IMR-90 (cell line): ENCODE data around the gene PHLDA2. TPM values are rescaled to one million over a fixed set of nuclear protein-coding genes. Genes with fewer than 3 reads are reported as not detected.

Experiments
- ATAC-seq: fragments of 200-7000 bp; cut with Tn5 transposase; 2 replicates; pipeline ENCODE4 v1.9.1; 2020; ENCODE audit warnings: low read depth, mild to moderate bottlenecking, moderate library complexity
- BruUV-seq: library from RNA; stranded (reverse); fragments of 400-500 nt; replicated peaks from 2 replicates; lab custom pipeline; 2021; lab: Mats Ljungman, UMichigan
- CTCF ChIA-PET: fragments of 300-600 bp; formaldehyde crosslinking; extraction: SDS; loops from one replicate; lab custom pipeline; 2021; ENCODE audit warnings: antibody characterized with exemption; lab: Yijun Ruan, JAX
- POLR2A ChIA-PET: fragments of 300-600 bp; sonication (Branson Sonifier 250); formaldehyde crosslinking; loops from one replicate; lab custom pipeline; 2022; ENCODE audit warnings: antibody characterized with exemption; ENCODE audit not compliant: unreplicated experiment; lab: Charles Lee
- DNase-seq: peaks from one replicate; pipeline ENCODE4 v3.0.0; 2013
- H2AFZ ChIP-seq: replicated peaks from 2 replicates; pipeline ENCODE3; 2013; ENCODE audit warnings: low read length, mild to moderate bottlenecking; ENCODE audit not compliant: poor library complexity
- H2AK5ac ChIP-seq: 2 replicates; pipeline ENCODE4 v1.6.1; 2013; ENCODE audit warnings: low read depth, low read length, inconsistent platforms
- H2AK9ac ChIP-seq: replicated peaks from 2 replicates; pipeline ENCODE3; 2013; ENCODE audit warnings: mild to moderate bottlenecking, low read depth, low read length, moderate library complexity; ENCODE audit not compliant: poor library complexity
- H2BK120ac ChIP-seq: 2 replicates; pipeline ENCODE4 v1.6.1; 2013; ENCODE audit warnings: low read depth, low read length, inconsistent platforms
- H2BK15ac ChIP-seq: 3 replicates; pipeline ENCODE4 v1.6.1; 2013; ENCODE audit warnings: low read depth, low read length, inconsistent platforms
- H2BK20ac ChIP-seq: 2 replicates; pipeline ENCODE4 v1.6.1; 2013; ENCODE audit warnings: low read depth, mild to moderate bottlenecking, inconsistent platforms, low read length, moderate library complexity
- H2BK5ac ChIP-seq: 2 replicates; pipeline ENCODE4 v1.6.1; 2013; ENCODE audit warnings: mild to moderate bottlenecking, low read depth, low read length, inconsistent platforms; ENCODE audit not compliant: poor library complexity, severe bottlenecking
- H3K14ac ChIP-seq: replicated peaks from 2 replicates; pipeline ENCODE4 v1.6.1; 2013; ENCODE audit warnings: low read depth, low read length, inconsistent platforms
- H3K18ac ChIP-seq: 2 replicates; pipeline ENCODE4 v1.6.1; 2013; ENCODE audit warnings: low read depth, low read length, control low read depth
- H3K23ac ChIP-seq: 2 replicates; pipeline ENCODE4 v1.6.1; 2013; ENCODE audit warnings: low read depth, low read length, inconsistent platforms
- H3K27ac ChIP-seq: 2 replicates; pipeline ENCODE4 v1.5.1; 2013; ENCODE audit warnings: mild to moderate bottlenecking, control low read depth, low read length; ENCODE audit not compliant: insufficient read depth
- H3K27me3 ChIP-seq: 2 replicates; pipeline ENCODE4 v1.6.1; 2013; ENCODE audit warnings: low read length; ENCODE audit not compliant: control insufficient read depth, insufficient read depth
- H3K36me3 ChIP-seq: 2 replicates; pipeline ENCODE4 v1.6.1; 2013; ENCODE audit warnings: low read length, mixed read lengths; ENCODE audit not compliant: control insufficient read depth, insufficient read depth
- H3K4ac ChIP-seq: 2 replicates; pipeline ENCODE4 v1.6.1; 2013; ENCODE audit warnings: low read depth, low read length, inconsistent platforms
- H3K4me1 ChIP-seq: 2 replicates; pipeline ENCODE4 v1.6.1; 2013; ENCODE audit warnings: low read length, mixed read lengths; ENCODE audit not compliant: control insufficient read depth, insufficient read depth
- H3K4me2 ChIP-seq: 2 replicates; pipeline ENCODE4 v1.6.1; 2013; ENCODE audit warnings: low read depth, mild to moderate bottlenecking, control low read depth, low read length, moderate library complexity
- H3K4me3 ChIP-seq: 2 replicates; pipeline ENCODE4 v1.5.1; 2013; ENCODE audit warnings: low read depth, mild to moderate bottlenecking, control low read depth, low read length, moderate library complexity; ENCODE audit not compliant: insufficient read depth
- H3K56ac ChIP-seq: 2 replicates; pipeline ENCODE4 v1.6.1; 2013; ENCODE audit warnings: low read length, inconsistent platforms; ENCODE audit not compliant: insufficient read depth; ENCODE audit errors: extremely low read depth
- H3K79me1 ChIP-seq, 2 experiments: 2 replicates each; pipeline ENCODE4 v1.6.1; 2013; ENCODE audit warnings: low read length in 2 of 2, inconsistent platforms in 1 of 2, low read depth in 1 of 2
- H3K9ac ChIP-seq: 2 replicates; pipeline ENCODE4 v1.6.1; 2013; ENCODE audit warnings: low read depth, low read length, control low read depth
- H3K9me1 ChIP-seq: 2 replicates; pipeline ENCODE4 v1.6.1; 2013; ENCODE audit warnings: low read length, inconsistent platforms; ENCODE audit not compliant: insufficient read depth
- H3K9me3 ChIP-seq: 2 replicates; pipeline ENCODE4 v1.6.1; 2013; ENCODE audit warnings: low read length; ENCODE audit not compliant: control insufficient read depth, insufficient read depth
- H4K20me1 ChIP-seq: 2 replicates; pipeline ENCODE4 v1.6.1; 2013; ENCODE audit warnings: low read length, inconsistent platforms; ENCODE audit not compliant: insufficient read depth
- H4K5ac ChIP-seq: 2 replicates; pipeline ENCODE4 v1.6.1; 2013; ENCODE audit warnings: mild to moderate bottlenecking, low read depth, low read length, control low read depth
- H4K8ac ChIP-seq, 2 experiments: 2 replicates each; pipeline ENCODE4 v1.6.1; 2013; ENCODE audit warnings: low read depth in 2 of 2, low read length in 2 of 2, control low read depth in 1 of 2, inconsistent platforms in 1 of 2
- H4K91ac ChIP-seq: 2 replicates; pipeline ENCODE4 v1.6.1; 2013; ENCODE audit warnings: low read depth, low read length, inconsistent platforms; ENCODE audit not compliant: insufficient read depth
- NFE2L2 ChIP-seq: fragments of 150-350 bp; IDR thresholded peaks from 2 replicates; pipeline ENCODE4 v1.6.1; 2016; ENCODE audit warnings: low read depth, mild to moderate bottlenecking, low read length
- RFX5 ChIP-seq: IDR thresholded peaks from 2 replicates; pipeline ENCODE4 v1.8.0; 2012; ENCODE audit warnings: low read depth, mild to moderate bottlenecking, low read length, moderate library complexity
- WGBS, 2 experiments: methylation state at CpG; one replicate each; pipeline versions ENCODE4 v1.1.5 to v1.1.7; 2013; ENCODE audit warnings: missing lambda C conversion rate in 2 of 2; ENCODE audit not compliant: insufficient read length in 1 of 2; ENCODE audit errors: extremely low coverage in 2 of 2; 5-methylcytosine and 5-hydroxymethylcytosine counted together
- dilution Hi-C: fragments of 300-500 bp; cut with HindIII; formaldehyde crosslinking; loops from one replicate; pipeline ENCODE4 v1.14.3; 2018; ENCODE audit warnings: low sequenced_read_pairs; ENCODE audit not compliant: unreplicated experiment
- in situ Hi-C: fragments of 300-500 bp; cut with MboI; formaldehyde crosslinking; loops from 3 replicates; pipeline ENCODE4 v1.14.3; 2019; ENCODE audit warnings: low sequenced_read_pairs, inconsistent platforms, mixed read lengths
- intact Hi-C: fragments of 100-400 bp; cut with micrococcal nuclease; formaldehyde crosslinking; loops from 2 replicates; pipeline ENCODE4 v1.10.0; 2022
- polyA plus RNA-seq, 3 experiments: library from polyadenylated mRNA; depleted of rRNA; stranded (reverse); fragments of >200 nt; gene quantifications; 2 replicates each; pipeline ENCODE4 v1.2.3, GENCODE V29; 2012; ENCODE audit warnings: low replicate concordance in 1 of 3
- total RNA-seq: library from RNA; depleted of rRNA; stranded (reverse); fragments of >200 nt; gene quantifications from 2 replicates; pipeline ENCODE4 v1.2.3, GENCODE V29; 2012

PHLDA2 gene
- total and polyA plus RNA-seq, 2 of the 4 experiments (the other 2 are of a cell fraction), result 3.8 to 89.0 TPM

DNA sequence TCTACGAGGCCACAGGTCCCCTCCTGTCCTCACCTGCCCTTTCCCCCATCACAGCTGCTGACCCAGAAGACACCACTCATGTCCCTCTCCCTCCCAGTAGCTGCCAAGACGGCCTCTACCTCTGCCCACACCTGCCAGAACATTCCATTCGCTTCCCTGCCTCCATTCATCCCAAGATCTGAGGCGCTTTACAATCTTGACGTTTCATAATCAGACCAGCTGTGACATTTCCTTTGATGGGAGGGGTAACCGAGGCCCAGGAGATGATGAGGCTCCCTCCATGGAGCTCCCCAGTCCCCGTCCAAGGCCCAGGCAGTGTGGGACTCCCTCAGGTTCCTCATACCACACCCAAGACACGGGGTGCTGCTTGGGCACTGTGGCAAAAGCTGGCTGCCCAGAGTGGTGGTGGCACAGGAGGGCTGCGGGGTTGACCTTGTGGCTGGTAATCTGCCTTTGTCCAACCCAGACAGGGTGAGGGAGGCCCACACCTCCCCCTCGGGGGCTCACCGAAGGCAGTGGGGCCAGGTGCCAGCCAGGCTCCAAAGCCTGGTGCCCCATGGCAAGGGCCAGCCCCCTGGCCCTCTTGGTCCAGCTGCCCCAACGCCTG, 17.3 kb downstream of the PHLDA2 start:
- Histone ChIP-seq H3K4me3 (no peak overlapping the region), H4K5ac (no peak overlapping the region), H3K9me1 (peaks cover 11% of the 10 kb centered on the region), H3K18ac (no peak overlapping the region), H2AK9ac (peak overlapping the region; percentile 43), H3K4ac (peak overlapping the region; percentile 72), H2AK5ac (peak overlapping the region; percentile 88), H3K27ac (no peak overlapping the region; the same call in 1 of the 2 replicates), H4K20me1 (no peaks in the 10 kb centered on the region), H3K4me1 (peaks cover 16% of the 10 kb centered on the region), H4K8ac (no peak overlapping the region), H3K9me3 (peaks cover 3% of the 10 kb centered on the region; the same call in 1 of the 2 replicates), H3K14ac (0 out of 2 replicates have a peak overlapping the region, but pooled peaks have one; percentile 75), H3K56ac (no peak overlapping the region), H3K27me3 (no peaks in the 10 kb centered on the region), H3K9ac (no peak overlapping the region), H2BK15ac (peak overlapping the region; percentile 1; the same call in 1 of the 3 replicates), H3K79me1 (peaks cover 0 to 7% of the 10 kb centered on the region in 2 experiments; a peak in 1 of 4 replicates), H2BK5ac (peak overlapping the region; percentile 64), H2BK120ac (peak overlapping the region; percentile 76; the same call in 1 of the 2 replicates), H3K36me3 (peaks cover 2% of the 10 kb centered on the region; the same call in 1 of the 2 replicates), H2BK20ac (peak overlapping the region; percentile 63; the same call in 1 of the 2 replicates), H3K4me2 (no peak overlapping the region), H2AFZ (peak overlapping the region; percentile 85), H3K23ac (0 out of 2 replicates have a peak overlapping the region, but pooled peaks have one; percentile 24), H4K91ac (peak overlapping the region; percentile 49)
- intact Hi-C loops, result no loop called here
- dilution Hi-C loops, result no loop called here
- no TSS peak for BruUV-seq
- WGBS, 2 experiments, result 77% methylated on average over 4 of the region's 12 CpGs; no CpG with 5 or more reads in 1 of the 2 experiments
- in situ Hi-C loops, result no loop called here
- ChIA-PET POLR2A (no interaction called here), CTCF (no interaction called here)
- DNase-seq (no peak), ATAC-seq (no peak)
- TF ChIP-seq RFX5, result no peak
- no peak for TF ChIP-seq NFE2L2
